Esophagus squamous epithelium (tissue), 5 donors: ENCODE data around the gene SNX21. TPM values are rescaled to one million over a fixed set of nuclear protein-coding genes. Genes with fewer than 3 reads are reported as not detected.
A peak's percentile ranks its signal among the peaks of the same experiment; 100 is the strongest.

Source experiments
- DNase-seq: peaks from one replicate; lab custom pipeline; 2025; lab: John Stamatoyannopoulos, UW
- H3K27ac ChIP-seq, 4 donors: fragments of 200-600 bp; sonication (generic); one replicate each; pipeline ENCODE4 v1.5.1; 2016 to 2019; ENCODE audit warnings: mild to moderate bottlenecking in 1 of 4
- H3K27me3 ChIP-seq, 4 donors: fragments of 200-600 bp; sonication (generic); 1 replicate in 3 of 4; 2 replicates in 1 of 4; pipeline versions ENCODE4 v1.5.1 to v1.6.0; 2017 to 2021; ENCODE audit warnings: antibody characterized with exemption in 1 of 4
- H3K36me3 ChIP-seq, 3 donors: fragments of 200-600 bp; sonication (generic); one replicate each; pipeline ENCODE4 v1.5.1; 2016 to 2019
- H3K4me1 ChIP-seq, 3 donors: fragments of 200-600 bp; sonication (generic); one replicate each; pipeline ENCODE4 v1.5.1; 2017 to 2019
- H3K4me3 ChIP-seq, 4 donors: fragments of 200-600 bp; sonication (generic); 1 replicate in 3 of 4; 2 replicates in 1 of 4; pipeline ENCODE4 v1.5.1; 2016 to 2019; ENCODE audit warnings: mild to moderate bottlenecking in 2 of 4, moderate library complexity in 1 of 4
- H3K9me3 ChIP-seq, 3 donors: fragments of 200-600 bp; sonication (generic); one replicate each; pipeline ENCODE4 v1.5.1; 2016 to 2019
- CTCF ChIP-seq, 6 experiments: fragments of 450-650 bp in 4 of 6; fragments of 200-600 bp in 2 of 6; sonication (generic) in 2 of 6; IDR thresholded peaks; one replicate each; pipeline ENCODE4 v1.5.1; 2016 to 2019; ENCODE audit warnings: antibody characterized with exemption in 6 of 6, mild to moderate bottlenecking in 4 of 6, moderate library complexity in 4 of 6
- POLR2A ChIP-seq, 4 donors: fragments of 450-650 bp; IDR thresholded peaks; one replicate each; pipeline ENCODE4 v1.6.1; 2017; ENCODE audit warnings: antibody characterized with exemption in 4 of 4, mild to moderate bottlenecking in 4 of 4, moderate library complexity in 3 of 4
- WGBS, 2 donors: methylation state at CpG; one replicate each; pipeline ENCODE4 v1.1.5; 2018; 5-methylcytosine and 5-hydroxymethylcytosine counted together
- intact Hi-C: fragments of 100-400 bp; cut with DNase I; formaldehyde crosslinking; loops from one replicate; pipeline ENCODE4 v1.15.0; 2022
- total RNA-seq, 4 donors: library from RNA; depleted of rRNA; stranded (reverse); fragments of >200 nt; gene quantifications; one replicate each; pipeline ENCODE4 v1.1.0, GENCODE V29; 2016
- donor health status: DM: yes; HTN: yes; CAD: no.

Gene SNX21
- total RNA-seq, 4 donors from 2014 or later = 21.2 to 43.2 (median 37.4) TPM

GRCh38 chr20:45836841-45837240, 3.2 kb downstream of the SNX21 start:
- H3K4me3 ChIP-seq = peak overlapping the region in 1 of 4 donors; percentile 30
- H3K27me3 ChIP-seq = no peaks in the 10 kb centered on the region
- TF ChIP-seq CTCF (IDR thresholded peaks at IDR 0.05) = no peak
- no peak for TF ChIP-seq POLR2A (IDR thresholded peaks at IDR 0.05)
- 0 to 86% methylated on average over 1 of the region's 1 CpG for WGBS, 2 donors
- no peak for DNase-seq
- H3K27ac ChIP-seq = peak overlapping the region in 3 of 4 donors; percentile 14 to 88 (median 58)
- peaks cover 7 to 51% (median 9%) of the 10 kb centered on the region in 3 donors for H3K36me3 ChIP-seq
- H3K4me1 ChIP-seq = peaks cover 30 to 67% (median 33%) of the 10 kb centered on the region in 3 donors
- H3K9me3 ChIP-seq = no peaks in the 10 kb centered on the region
- intact Hi-C loops = no loop called here

- no peaks in the 10 kb centered on the region for H3K9me3 ChIP-seq
- H3K4me3 ChIP-seq = no peak overlapping the region
- intact Hi-C loops = no loop called here
- H3K36me3 ChIP-seq = peaks cover 22 to 90% (median 23%) of the 10 kb centered on the region in 3 donors
- WGBS, 2 donors = 87 to 93% methylated on average over 11 to 14 of the region's 25 CpGs
- TF ChIP-seq POLR2A (IDR thresholded peaks at IDR 0.05) = no peak
- TF ChIP-seq CTCF (IDR thresholded peaks at IDR 0.05) = no peak
- peaks cover 3 to 55% (median 9%) of the 10 kb centered on the region in 3 donors for H3K4me1 ChIP-seq
- H3K27me3 ChIP-seq = no peaks in the 10 kb centered on the region
- peak overlapping the region in 1 of 4 donors; percentile 5 for H3K27ac ChIP-seq
- DNase-seq = no peak
Observed at GRCh38 chr20:45840700-45841198, 7.2 kb downstream of the SNX21 start.

- no peak for DNase-seq
- TF ChIP-seq POLR2A (IDR thresholded peaks at IDR 0.05) = no peak
- TF ChIP-seq CTCF (IDR thresholded peaks at IDR 0.05) = no peak
- 91% methylated on average over 7 to 9 of the region's 10 CpGs for WGBS, 2 donors
- Histone ChIP-seq H3K4me3 (no peak overlapping the region), H3K27me3 (no peaks in the 10 kb centered on the region), H3K36me3 (peaks cover 22 to 98% (median 28%) of the 10 kb centered on the region in 3 donors), H3K4me1 (peaks cover 0 to 47% (median 5%) of the 10 kb centered on the region in 3 donors), H3K27ac (peak overlapping the region in 3 of 4 donors; percentile 5 to 59 (median 57)), H3K9me3 (no peaks in the 10 kb centered on the region)
- intact Hi-C loops = no loop called here
Observed at GRCh38 chr20:45841407-45842129, 8.0 kb downstream of the SNX21 start.

GRCh38 chr20:45842169-45842812, 8.7 kb downstream of the SNX21 start:
- no peaks in the 10 kb centered on the region for H3K9me3 ChIP-seq
- 53 to 59% methylated on average over 2 of the region's 5 CpGs for WGBS, 2 donors
- H3K27me3 ChIP-seq = no peaks in the 10 kb centered on the region
- H3K27ac ChIP-seq = peak overlapping the region; percentile 5 to 59 (median 31)
- TF ChIP-seq CTCF (IDR thresholded peaks at IDR 0.05) (no peak), POLR2A (IDR thresholded peaks at IDR 0.05) (no peak)
- peaks cover 22 to 98% (median 28%) of the 10 kb centered on the region in 3 donors for H3K36me3 ChIP-seq
- DNase-seq = no peak
- intact Hi-C loops = no loop called here
- H3K4me3 ChIP-seq = no peak overlapping the region
- peaks cover 0 to 39% (median 0%) of the 10 kb centered on the region in 3 donors for H3K4me1 ChIP-seq

GRCh38 chr20:45843506-45843905, 9.9 kb downstream of the SNX21 start:
- Histone ChIP-seq H3K4me1 (peaks cover 0 to 37% (median 0%) of the 10 kb centered on the region in 3 donors), H3K27ac (peak overlapping the region in 2 of 4 donors; percentile 16 to 59), H3K36me3 (peaks cover 22 to 100% (median 28%) of the 10 kb centered on the region in 3 donors), H3K27me3 (no peaks in the 10 kb centered on the region), H3K9me3 (no peaks in the 10 kb centered on the region), H3K4me3 (no peak overlapping the region)
- no peak for DNase-seq
- TF ChIP-seq POLR2A (IDR thresholded peaks at IDR 0.05) = no peak
- TF ChIP-seq CTCF (IDR thresholded peaks at IDR 0.05) = no peak
- WGBS, 2 donors = 87 to 95% methylated on average over 4 to 6 of the region's 14 CpGs
- intact Hi-C loops = no loop called here
